SK-N-SH (cell line): ENCODE data around the gene RGS17. TPM values are rescaled to one million over a fixed set of nuclear protein-coding genes. Genes with fewer than 3 reads are reported as not detected.
A peak's percentile ranks its signal among the peaks of the same experiment; 100 is the strongest.

Experiments used
- CTCF ChIA-PET: fragments of 300-600, 350-600 bp; formaldehyde crosslinking; extraction: SDS; loops from one replicate; lab custom pipeline; 2021; lab: Yijun Ruan, JAX
- POLR2A ChIA-PET: fragments of 350-600 bp; sonication (Branson Sonifier 250); formaldehyde crosslinking; extraction: SDS; loops from one replicate; lab custom pipeline; 2020; ENCODE audit warnings: antibody characterized with exemption, inconsistent platforms; lab: Yijun Ruan, JAX
- DNase-seq: peaks from one replicate; pipeline ENCODE4 v3.0.0; 2012
- H2AFZ ChIP-seq: fragments of 200-600 bp; sonication (generic); 2 replicates; pipeline ENCODE4 v1.8.1; 2016; ENCODE audit warnings: antibody characterized with exemption, mild to moderate bottlenecking, low read depth
- H3F3A ChIP-seq: fragments of 200-600 bp; sonication (generic); replicated peaks from 2 replicates; pipeline ENCODE3; 2016; ENCODE audit warnings: antibody characterized with exemption, mild to moderate bottlenecking; ENCODE audit not compliant: insufficient read depth
- H3K27ac ChIP-seq, 2 experiments: fragments of 200-500 bp in 1 of 2; fragments of 200-600 bp in 1 of 2; sonication (Bioruptor generic) in 1 of 2; sonication (generic), shearing (Covaris generic) in 1 of 2; 2 replicates each; pipeline versions ENCODE4 v1.5.1 to v1.6.1; 2014 to 2016; ENCODE audit warnings: low read depth in 2 of 2, inconsistent platforms in 1 of 2, low read length in 1 of 2, mild to moderate bottlenecking in 1 of 2, mixed read lengths in 1 of 2
- H3K27me3 ChIP-seq: fragments of 200-600 bp; sonication (generic), shearing (Covaris generic); 2 replicates; pipeline ENCODE4 v1.6.1; 2016; ENCODE audit warnings: mixed run types; ENCODE audit not compliant: insufficient read depth
- H3K36me3 ChIP-seq, 2 experiments: fragments of 200-500 bp in 1 of 2; fragments of 200-600 bp in 1 of 2; sonication (Bioruptor generic) in 1 of 2; sonication (generic) in 1 of 2; replicated peaks in 1 of 2; 2 replicates each; pipeline versions ENCODE3 to v1.5.1; 2014 to 2016; ENCODE audit warnings: low read length in 1 of 2, mild to moderate bottlenecking in 1 of 2; ENCODE audit not compliant: insufficient read depth in 2 of 2, control insufficient read depth in 1 of 2
- H3K4me1 ChIP-seq, 2 experiments: fragments of 200-500 bp in 1 of 2; fragments of 200-600 bp in 1 of 2; sonication (Bioruptor generic) in 1 of 2; sonication (generic), shearing (Covaris generic) in 1 of 2; 2 replicates each; pipeline versions ENCODE4 v1.5.1 to v1.6.1; 2014 to 2016; ENCODE audit warnings: low read depth in 1 of 2, low read length in 1 of 2, mixed run types in 1 of 2; ENCODE audit not compliant: insufficient read depth in 2 of 2, control insufficient read depth in 1 of 2
- H3K4me2 ChIP-seq: fragments of 200-600 bp; sonication (generic), shearing (Covaris generic); 2 replicates; pipeline ENCODE4 v1.6.1; 2017; ENCODE audit warnings: mixed run types
- H3K4me3 ChIP-seq, 2 experiments: fragments of 200-500 bp in 1 of 2; fragments of 200-600 bp in 1 of 2; sonication (Bioruptor generic) in 1 of 2; sonication (generic), shearing (Covaris generic) in 1 of 2; 2 replicates each; pipeline versions ENCODE4 v1.5.1 to v1.8.1; 2014 to 2016; ENCODE audit warnings: low read depth in 2 of 2, inconsistent platforms in 1 of 2, low read length in 1 of 2, mild to moderate bottlenecking in 1 of 2, mixed read lengths in 1 of 2, moderate library complexity in 1 of 2
- H3K79me2 ChIP-seq: fragments of 200-600 bp; sonication (generic); 2 replicates; pipeline ENCODE4 v1.8.1; 2017; ENCODE audit warnings: mild to moderate bottlenecking; ENCODE audit not compliant: insufficient read depth
- H3K9ac ChIP-seq: fragments of 200-600 bp; sonication (generic); 2 replicates; pipeline ENCODE4 v1.6.1; 2017; ENCODE audit warnings: mixed run types
- H3K9me2 ChIP-seq: fragments of 200-600 bp; sonication (generic); 2 replicates; pipeline ENCODE4 v1.6.1; 2017; ENCODE audit warnings: mixed run types
- H3K9me3 ChIP-seq: fragments of 200-600 bp; sonication (generic); 2 replicates; pipeline ENCODE4 v1.6.1; 2017; ENCODE audit warnings: mixed run types, mild to moderate bottlenecking, moderate library complexity
- H4K20me1 ChIP-seq: fragments of 200-600 bp; sonication (generic); 2 replicates; pipeline ENCODE4 v1.6.1; 2017; ENCODE audit warnings: mild to moderate bottlenecking, mixed run types; ENCODE audit not compliant: insufficient read depth
- CHD2 ChIP-seq: fragments of 150-350 bp; IDR thresholded peaks from 2 replicates; pipeline ENCODE4 v1.6.1; 2018; ENCODE audit warnings: low read length; ENCODE audit not compliant: partially characterized antibody
- EP300 ChIP-seq, 2 experiments: IDR thresholded peaks; 2 replicates each; pipeline versions ENCODE4 v1.4.0 to v1.6.1; 2012; ENCODE audit warnings: borderline replicate concordance in 1 of 2, low read depth in 1 of 2, low read length in 1 of 2
- EZH2phosphoT487 ChIP-seq: fragments of 200-600 bp; sonication (generic); IDR thresholded peaks from 2 replicates; pipeline ENCODE4 v1.6.1; 2017; ENCODE audit warnings: low read depth, mixed run types, mild to moderate bottlenecking, antibody characterized with exemption, moderate library complexity, borderline replicate concordance
- FOSL2 ChIP-seq: IDR thresholded peaks from 2 replicates; pipeline ENCODE4 v1.4.0; 2012; ENCODE audit warnings: low read depth, mild to moderate bottlenecking, moderate library complexity, borderline replicate concordance
- FOXM1 ChIP-seq: IDR thresholded peaks from 2 replicates; pipeline ENCODE4 v1.4.0; 2012; ENCODE audit warnings: low read depth, mild to moderate bottlenecking
- GABPA ChIP-seq: IDR thresholded peaks from 2 replicates; pipeline ENCODE4 v1.4.0; 2012; ENCODE audit warnings: low read depth, mild to moderate bottlenecking
- JUND ChIP-seq: IDR thresholded peaks from 2 replicates; pipeline ENCODE4 v1.4.0; 2012
- MAX ChIP-seq: IDR thresholded peaks from 2 replicates; pipeline ENCODE4 v1.4.0; 2012; ENCODE audit warnings: low read depth
- MEF2A ChIP-seq: IDR thresholded peaks from 2 replicates; pipeline ENCODE4 v1.4.0; 2012; ENCODE audit warnings: low read depth, borderline replicate concordance
- MXI1 ChIP-seq: IDR thresholded peaks from 2 replicates; pipeline ENCODE4 v1.6.1; 2012; ENCODE audit warnings: mild to moderate bottlenecking, low read depth, low read length, improper control_type of control experiment
- PBX3 ChIP-seq: IDR thresholded peaks from 2 replicates; pipeline ENCODE4; 2012
- RXRA ChIP-seq: IDR thresholded peaks from 2 replicates; pipeline ENCODE4 v1.4.0; 2012; ENCODE audit warnings: low read depth, mild to moderate bottlenecking, borderline replicate concordance
- SIN3A ChIP-seq: IDR thresholded peaks from 2 replicates; pipeline ENCODE4 v1.6.1; 2012; ENCODE audit warnings: low read depth, mild to moderate bottlenecking, low read length, moderate library complexity, borderline replicate concordance
- TAF1 ChIP-seq: IDR thresholded peaks from 2 replicates; pipeline ENCODE4 v1.6.1; 2012; ENCODE audit warnings: low read depth, mild to moderate bottlenecking, low read length, moderate library complexity, borderline replicate concordance
- TCF12 ChIP-seq: IDR thresholded peaks from 2 replicates; pipeline ENCODE4 v1.4.0; 2012
- YY1 ChIP-seq: IDR thresholded peaks from 2 replicates; pipeline ENCODE4 v1.4.0; 2012; ENCODE audit warnings: low read depth, mild to moderate bottlenecking
- ZBTB33 ChIP-seq: IDR thresholded peaks from 2 replicates; pipeline ENCODE4 v1.4.0; 2012; ENCODE audit warnings: low read depth, borderline replicate concordance
- WGBS: methylation state at CpG from one replicate; pipeline ENCODE4 v1.1.6; 2017; ENCODE audit warnings: low lambda C conversion rate; 5-methylcytosine and 5-hydroxymethylcytosine counted together
- polyA plus RNA-seq, 3 experiments: library from polyadenylated mRNA; depleted of rRNA; stranded (reverse); fragments of >200 nt; gene quantifications; 2 replicates each; pipeline ENCODE4 v1.2.3, GENCODE V29; 2012
- TF ChIP-seq, protein P1 (sequence below): IDR thresholded peaks from 2 replicates; pipeline ENCODE4 v1.4.0; 2012; ENCODE audit warnings: low read depth, borderline replicate concordance

Gene RGS17
- polyA plus RNA-seq, 1 of the 3 experiments (the other 2 are of a cell fraction): 1.4 TPM

GRCh38 chr6:153058291-153058690 lies 72.8 kb downstream of the RGS17 start:
- H2AFZ ChIP-seq: no peak overlapping the region
- no peaks in the 10 kb centered on the region for H4K20me1 ChIP-seq
- H3K79me2 ChIP-seq: no peaks in the 10 kb centered on the region
- no peaks in the 10 kb centered on the region for H3F3A ChIP-seq
- H3K4me1 ChIP-seq: peaks cover 0 to 3% of the 10 kb centered on the region in 2 experiments; a peak in 1 of 4 replicates
- no peaks in the 10 kb centered on the region for H3K9me2 ChIP-seq
- no peaks in the 10 kb centered on the region for H3K9me3 ChIP-seq
- TF ChIP-seq PBX3 (no peak), EZH2phosphoT487 (no peak)
- ChIA-PET CTCF (interaction anchor here (1.3 kb wide), 1 partner anchor 173 kb away, joined by 3 read pairs; no protein-coding TSS in a partner anchor), POLR2A (no interaction called here)
- no peak overlapping the region for H3K9ac ChIP-seq
- 60% methylated on average over 4 of the region's 4 CpGs for WGBS
- no peak overlapping the region for H3K4me2 ChIP-seq
- H3K27me3 ChIP-seq: no peaks in the 10 kb centered on the region
- no peaks in the 10 kb centered on the region for H3K36me3 ChIP-seq
- H3K27ac ChIP-seq: peak overlapping the region in 1 of 2 experiments; percentile 9; a peak in 1 of 4 replicates
- no peak for DNase-seq
- no peak overlapping the region for H3K4me3 ChIP-seq

DNA sequence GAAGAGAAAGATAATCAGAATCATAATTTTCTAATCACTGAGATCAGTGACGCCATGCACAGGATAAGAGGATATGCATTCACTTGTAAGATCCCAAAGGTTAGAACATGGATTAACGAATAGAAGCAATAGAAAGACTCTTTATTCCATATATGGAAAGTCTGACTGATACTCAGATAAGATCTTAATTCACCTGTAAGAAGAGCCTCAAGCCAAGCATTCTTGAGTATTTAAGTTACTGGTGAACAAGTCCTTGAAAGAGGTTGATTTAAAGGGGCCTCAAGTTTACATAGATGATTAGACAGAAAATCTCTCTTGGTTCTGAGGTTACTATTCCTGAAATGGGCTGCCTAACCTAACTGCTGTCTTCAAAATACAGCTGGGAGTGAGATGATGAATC lies 74.8 kb downstream of the RGS17 start:
- CTCF ChIA-PET: interaction anchor here (1.2 kb wide), 1 partner anchor 256 kb away, joined by 3 read pairs; no protein-coding TSS in a partner anchor
- Histone ChIP-seq H3K4me2 (no peak overlapping the region), H3K9me3 (no peaks in the 10 kb centered on the region), H3K9ac (no peak overlapping the region), H3K36me3 (no peaks in the 10 kb centered on the region), H3K79me2 (no peaks in the 10 kb centered on the region), H3F3A (no peaks in the 10 kb centered on the region), H3K9me2 (no peaks in the 10 kb centered on the region), H3K27ac (no peak overlapping the region), H3K27me3 (no peaks in the 10 kb centered on the region), H3K4me3 (no peak overlapping the region), H2AFZ (no peak overlapping the region), H3K4me1 (peaks cover 0 to 3% of the 10 kb centered on the region in 2 experiments; a peak in 1 of 4 replicates), H4K20me1 (no peaks in the 10 kb centered on the region)
- 93% methylated on average over 2 of the region's 2 CpGs for WGBS
- TF ChIP-seq YY1 (no peak), SIN3A (no peak), MXI1 (no peak), JUND (no peak), EP300 (IDR thresholded peaks at IDR 0.05; ENCODE audit: borderline replicate concordance in 1 of 2, low read depth in 1 of 2, low read length in 1 of 2) (no peak)
- TF ChIP-seq, protein P1, sequence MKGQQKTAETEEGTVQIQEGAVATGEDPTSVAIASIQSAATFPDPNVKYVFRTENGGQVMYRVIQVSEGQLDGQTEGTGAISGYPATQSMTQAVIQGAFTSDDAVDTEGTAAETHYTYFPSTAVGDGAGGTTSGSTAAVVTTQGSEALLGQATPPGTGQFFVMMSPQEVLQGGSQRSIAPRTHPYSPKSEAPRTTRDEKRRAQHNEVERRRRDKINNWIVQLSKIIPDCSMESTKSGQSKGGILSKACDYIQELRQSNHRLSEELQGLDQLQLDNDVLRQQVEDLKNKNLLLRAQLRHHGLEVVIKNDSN: no peak
- DNase-seq: no peak
- POLR2A ChIA-PET: no interaction called here

GRCh38 chr6:153051801-153052200 lies 79.3 kb downstream of the RGS17 start:
- Histone ChIP-seq H3K4me1 (peaks cover 0 to 3% of the 10 kb centered on the region in 2 experiments; a peak in 1 of 4 replicates), H3K9me2 (no peaks in the 10 kb centered on the region), H3K9ac (no peak overlapping the region), H3K27me3 (no peaks in the 10 kb centered on the region), H3K4me3 (no peak overlapping the region), H3F3A (no peaks in the 10 kb centered on the region), H3K27ac (no peak overlapping the region), H3K79me2 (no peaks in the 10 kb centered on the region), H2AFZ (no peak overlapping the region), H3K4me2 (no peak overlapping the region), H4K20me1 (no peaks in the 10 kb centered on the region), H3K36me3 (no peaks in the 10 kb centered on the region), H3K9me3 (no peaks in the 10 kb centered on the region)
- no peak for DNase-seq
- ChIA-PET POLR2A (no interaction called here), CTCF (interaction anchor here (1.0 to 1.2 kb wide), 2 partner anchors 20 to 27 kb away, joined by 3 read pairs; no protein-coding TSS in a partner anchor)
- no peak for TF ChIP-seq RXRA
- no peak for TF ChIP-seq TCF12
- no peak for TF ChIP-seq CHD2
- TF ChIP-seq EP300 (IDR thresholded peaks at IDR 0.05; ENCODE audit: borderline replicate concordance in 1 of 2, low read depth in 1 of 2, low read length in 1 of 2): no peak
- TF ChIP-seq TAF1: no peak
- TF ChIP-seq JUND: no peak
- TF ChIP-seq ZBTB33: no peak
- TF ChIP-seq GABPA: no peak
- no peak for TF ChIP-seq MEF2A
- TF ChIP-seq FOSL2: no peak
- no peak for TF ChIP-seq MAX
- TF ChIP-seq FOXM1: no peak
